SU-DHL-6 (cell line): Measurements from ENCODE around the gene RAB3GAP2.

Experiments
- H2AFZ ChIP-seq: fragments of 200-600 bp; sonication (generic); 2 replicates; pipeline ENCODE4 v1.6.1; 2014; ENCODE audit warnings: low read depth, mild to moderate bottlenecking, moderate library complexity, mixed read lengths, antibody characterized with exemption, low read length; ENCODE audit not compliant: severe bottlenecking
- H3F3A ChIP-seq: fragments of 200-600 bp; shearing (Covaris generic); 2 replicates; pipeline ENCODE4 v1.6.0; 2016; ENCODE audit warnings: antibody characterized with exemption, mild to moderate bottlenecking; ENCODE audit not compliant: insufficient read depth
- H3K27ac ChIP-seq: fragments of 200-600 bp; sonication (generic); 2 replicates; pipeline ENCODE4 v1.5.1; 2016; ENCODE audit warnings: low read depth, mild to moderate bottlenecking, low read length, moderate library complexity, mixed read lengths
- H3K27me3 ChIP-seq: fragments of 200-600 bp; sonication (generic), shearing (Covaris generic); 2 replicates; pipeline ENCODE4 v1.6.0; 2014; ENCODE audit warnings: mild to moderate bottlenecking, low read length
- H3K36me3 ChIP-seq: fragments of 200-600 bp; sonication (generic); 2 replicates; pipeline ENCODE4 v1.6.1; 2014; ENCODE audit warnings: mild to moderate bottlenecking, low read length, mixed read lengths
- H3K4me2 ChIP-seq: fragments of 300-600, 200-600 bp; shearing (Covaris generic), sonication (generic); 2 replicates; pipeline ENCODE4 v1.6.0; 2014; ENCODE audit warnings: low read length, low read depth, mild to moderate bottlenecking; ENCODE audit not compliant: poor library complexity, severe bottlenecking
- H3K4me3 ChIP-seq: fragments of 200-600 bp; sonication (generic); 2 replicates; pipeline ENCODE4 v1.5.1; 2014; ENCODE audit warnings: antibody characterized with exemption, low read length, mild to moderate bottlenecking, mixed read lengths; ENCODE audit not compliant: insufficient read depth, poor library complexity, severe bottlenecking
- H3K79me2 ChIP-seq: fragments of 200-600 bp; sonication (generic); 2 replicates; pipeline ENCODE4 v1.6.1; 2014; ENCODE audit warnings: mild to moderate bottlenecking, low read length, moderate library complexity; ENCODE audit not compliant: insufficient read depth
- H3K9ac ChIP-seq: fragments of 200-600 bp; sonication (generic); 2 replicates; pipeline ENCODE4 v1.7.0; 2014; ENCODE audit warnings: mild to moderate bottlenecking, low read length
- H3K9me2 ChIP-seq: fragments of 200-600 bp; sonication (generic); replicated peaks from 2 replicates; pipeline ENCODE4 v1.6.1; 2014; ENCODE audit warnings: low read length; ENCODE audit not compliant: insufficient read depth
- H3K9me3 ChIP-seq: fragments of 200-600 bp; sonication (generic); 2 replicates; pipeline ENCODE4 v1.6.1; 2014; ENCODE audit warnings: low read length, mixed read lengths; ENCODE audit not compliant: insufficient read depth
- H4K20me1 ChIP-seq: fragments of 200-600 bp; sonication (generic); 2 replicates; pipeline ENCODE4 v1.6.1; 2014; ENCODE audit warnings: low read depth, mild to moderate bottlenecking, antibody characterized with exemption, low read length, moderate library complexity, mixed read lengths
- EZH2phosphoT487 ChIP-seq: fragments of 200-600 bp; sonication (generic), shearing (Covaris generic); conservative IDR thresholded peaks from 2 replicates; pipeline ENCODE4 v1.6.1; 2018; ENCODE audit warnings: mild to moderate bottlenecking, antibody characterized with exemption, low read length, moderate library complexity, mixed read lengths
- TF ChIP-seq, protein P1 (sequence below): fragments of 200-600 bp; sonication (generic); IDR thresholded peaks from one replicate; pipeline ENCODE4 v1.5.1; 2017; ENCODE audit warnings: antibody characterized with exemption, mild to moderate bottlenecking, low read length, moderate library complexity; ENCODE audit not compliant: insufficient read depth, poor library complexity, severe bottlenecking

Gene RAB3GAP2

DNA sequence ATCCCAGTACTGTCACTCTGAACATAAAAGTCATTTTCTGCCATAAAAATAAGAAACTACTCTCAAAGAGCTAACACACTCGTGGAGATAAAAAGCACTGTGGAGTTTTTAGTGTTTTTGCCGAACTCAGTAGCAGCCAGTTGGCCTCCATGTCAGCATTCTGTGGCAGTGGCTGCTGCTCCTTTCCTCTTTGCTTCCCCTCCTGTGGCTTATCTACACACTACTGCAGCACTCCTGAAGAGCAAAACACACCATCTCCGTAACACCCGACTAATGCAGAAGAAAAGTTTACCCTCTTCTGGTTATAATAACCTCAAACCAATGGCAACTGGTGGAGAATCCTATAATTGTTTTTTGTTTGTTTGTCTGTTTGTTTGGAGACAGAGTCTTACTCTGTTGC lies 44.9 kb downstream of the RAB3GAP2 start:
- no peak overlapping the region for H3K4me3 ChIP-seq
- peaks cover 75% of the 10 kb centered on the region for H3K79me2 ChIP-seq
- H3F3A ChIP-seq: peaks cover 14% of the 10 kb centered on the region
- no peaks in the 10 kb centered on the region for H3K9me3 ChIP-seq
- no peaks in the 10 kb centered on the region for H3K27me3 ChIP-seq
- H3K4me2 ChIP-seq: no peak overlapping the region
- H2AFZ ChIP-seq: no peak overlapping the region
- H3K9ac ChIP-seq: no peak overlapping the region
- H4K20me1 ChIP-seq: no peaks in the 10 kb centered on the region
- no peaks in the 10 kb centered on the region for H3K9me2 ChIP-seq
- peaks cover 17% of the 10 kb centered on the region; the same call in 1 of the 2 replicates for H3K36me3 ChIP-seq
- H3K27ac ChIP-seq: no peak overlapping the region
- TF ChIP-seq, protein P1, sequence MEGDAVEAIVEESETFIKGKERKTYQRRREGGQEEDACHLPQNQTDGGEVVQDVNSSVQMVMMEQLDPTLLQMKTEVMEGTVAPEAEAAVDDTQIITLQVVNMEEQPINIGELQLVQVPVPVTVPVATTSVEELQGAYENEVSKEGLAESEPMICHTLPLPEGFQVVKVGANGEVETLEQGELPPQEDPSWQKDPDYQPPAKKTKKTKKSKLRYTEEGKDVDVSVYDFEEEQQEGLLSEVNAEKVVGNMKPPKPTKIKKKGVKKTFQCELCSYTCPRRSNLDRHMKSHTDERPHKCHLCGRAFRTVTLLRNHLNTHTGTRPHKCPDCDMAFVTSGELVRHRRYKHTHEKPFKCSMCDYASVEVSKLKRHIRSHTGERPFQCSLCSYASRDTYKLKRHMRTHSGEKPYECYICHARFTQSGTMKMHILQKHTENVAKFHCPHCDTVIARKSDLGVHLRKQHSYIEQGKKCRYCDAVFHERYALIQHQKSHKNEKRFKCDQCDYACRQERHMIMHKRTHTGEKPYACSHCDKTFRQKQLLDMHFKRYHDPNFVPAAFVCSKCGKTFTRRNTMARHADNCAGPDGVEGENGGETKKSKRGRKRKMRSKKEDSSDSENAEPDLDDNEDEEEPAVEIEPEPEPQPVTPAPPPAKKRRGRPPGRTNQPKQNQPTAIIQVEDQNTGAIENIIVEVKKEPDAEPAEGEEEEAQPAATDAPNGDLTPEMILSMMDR: no peak
- no peak for TF ChIP-seq EZH2phosphoT487

DNA sequence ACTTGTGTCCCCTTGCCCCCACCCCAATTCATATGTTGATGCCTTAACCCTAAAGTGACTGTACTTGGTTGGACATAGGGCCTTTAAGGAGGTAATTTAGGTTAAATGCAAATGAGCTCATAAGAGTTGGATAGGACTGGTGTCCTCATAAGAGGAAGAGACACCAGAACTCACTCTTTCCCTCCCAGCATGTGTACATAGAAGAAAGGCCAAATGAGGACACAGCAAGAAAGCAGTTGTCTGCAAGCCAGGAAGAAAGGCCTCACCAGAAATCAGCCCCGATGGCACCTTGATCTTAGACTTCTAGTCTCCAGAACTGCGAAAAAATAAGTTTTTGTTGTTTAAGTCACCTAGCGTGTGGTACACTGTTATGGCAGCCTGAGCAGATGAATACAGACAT lies 45.5 kb downstream of the RAB3GAP2 start:
- peaks cover 69% of the 10 kb centered on the region for H3K79me2 ChIP-seq
- H4K20me1 ChIP-seq: no peaks in the 10 kb centered on the region
- no peak overlapping the region for H3K4me2 ChIP-seq
- H3K27ac ChIP-seq: 0 out of 2 replicates have a peak overlapping the region, but pooled peaks have one; percentile 9
- TF ChIP-seq, protein P1: no peak
- no peak for TF ChIP-seq EZH2phosphoT487
- H3K27me3 ChIP-seq: no peaks in the 10 kb centered on the region
- H3K9ac ChIP-seq: no peak overlapping the region
- peaks cover 11% of the 10 kb centered on the region; the same call in 1 of the 2 replicates for H3K36me3 ChIP-seq
- H2AFZ ChIP-seq: no peak overlapping the region
- H3K9me2 ChIP-seq: no peaks in the 10 kb centered on the region
- no peaks in the 10 kb centered on the region for H3K9me3 ChIP-seq
- no peak overlapping the region for H3K4me3 ChIP-seq
- H3F3A ChIP-seq: peaks cover 20% of the 10 kb centered on the region

DNA sequence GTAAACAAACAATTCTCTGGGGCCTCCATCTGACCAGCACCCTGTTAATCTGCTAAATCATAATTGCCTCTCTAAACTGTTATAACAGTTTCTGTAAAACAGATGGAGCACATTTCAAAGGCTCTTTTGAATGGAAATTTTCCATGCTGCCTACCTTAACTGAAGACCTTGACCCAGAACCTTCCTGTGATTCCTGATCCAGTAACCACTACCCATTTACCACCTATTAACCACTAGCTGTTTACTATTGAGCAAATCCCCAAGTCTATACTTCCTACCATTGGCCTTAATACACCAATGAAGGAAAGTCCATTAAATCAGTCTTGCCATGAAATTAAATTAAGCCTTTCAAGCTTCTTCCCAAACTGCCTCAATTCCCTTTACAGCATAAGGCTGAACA lies 46.3 kb downstream of the RAB3GAP2 start:
- peaks cover 61% of the 10 kb centered on the region for H3K79me2 ChIP-seq
- H3K9me3 ChIP-seq: no peaks in the 10 kb centered on the region
- no peak overlapping the region for H3K9ac ChIP-seq
- H3K36me3 ChIP-seq: peaks cover 5% of the 10 kb centered on the region; the same call in 1 of the 2 replicates
- TF ChIP-seq, protein P1: no peak
- no peak for TF ChIP-seq EZH2phosphoT487
- H4K20me1 ChIP-seq: no peaks in the 10 kb centered on the region
- H3K9me2 ChIP-seq: no peaks in the 10 kb centered on the region
- no peak overlapping the region for H3K4me2 ChIP-seq
- no peaks in the 10 kb centered on the region for H3K27me3 ChIP-seq
- peaks cover 28% of the 10 kb centered on the region for H3F3A ChIP-seq
- no peak overlapping the region for H3K4me3 ChIP-seq
- H2AFZ ChIP-seq: no peak overlapping the region
- 0 out of 2 replicates have a peak overlapping the region, but pooled peaks have one; percentile 9 for H3K27ac ChIP-seq
